SK-N-SH treated with all-trans-retinoic acid at 6 μM for 48 hours (cell line): ENCODE results near the gene GLS.

Experiments used
- ATAC-seq: fragments of 200-7000 bp; cut with Tn5 transposase; 3 replicates; pipeline ENCODE4 v1.9.1; 2020; ENCODE audit warnings: mild to moderate bottlenecking, moderate library complexity
- BACH2 ChIP-seq: fragments of 250-450 bp; sonication (Bioruptor Pico); IDR thresholded peaks from 2 replicates; pipeline ENCODE4 v1.9.0; 2021; ENCODE audit warnings: mild to moderate bottlenecking, borderline replicate concordance
- CSDC2 ChIP-seq: fragments of 250-450 bp; sonication (Bioruptor Pico); IDR thresholded peaks from 2 replicates; pipeline ENCODE4 v1.5.0; 2020; ENCODE audit warnings: mild to moderate bottlenecking, moderate library complexity
- ESRRG ChIP-seq: fragments of 250-450 bp; sonication (Bioruptor Pico); IDR thresholded peaks from 2 replicates; pipeline ENCODE4 v1.6.1; 2021; ENCODE audit warnings: mild to moderate bottlenecking
- OSR1 ChIP-seq: fragments of 250-450 bp; sonication (Bioruptor Pico); IDR thresholded peaks from 2 replicates; pipeline ENCODE4 v1.8.0; 2022; ENCODE audit warnings: moderate library complexity, mild to moderate bottlenecking, inconsistent platforms
- PATZ1 ChIP-seq: fragments of 250-450 bp; sonication (Bioruptor Pico); IDR thresholded peaks from 2 replicates; pipeline ENCODE4 v1.8.0; 2020; ENCODE audit warnings: mild to moderate bottlenecking, moderate library complexity, borderline replicate concordance
- PPARA ChIP-seq: fragments of 250-450 bp; sonication (Bioruptor Pico); IDR thresholded peaks from 2 replicates; pipeline ENCODE4 v1.5.0; 2020; ENCODE audit warnings: mild to moderate bottlenecking, borderline replicate concordance
- RARB ChIP-seq: fragments of 250-450 bp; sonication (Bioruptor Pico); IDR thresholded peaks from 2 replicates; pipeline ENCODE4 v1.8.0; 2021; ENCODE audit warnings: mild to moderate bottlenecking, moderate library complexity
- SNAI2 ChIP-seq: fragments of 250-450 bp; sonication (Bioruptor Pico); IDR thresholded peaks from 2 replicates; pipeline ENCODE4 v1.5.0; 2020; ENCODE audit warnings: mild to moderate bottlenecking, moderate library complexity
- TCF4 ChIP-seq: fragments of 250-450 bp; sonication (Bioruptor Pico); IDR thresholded peaks from 2 replicates; pipeline ENCODE4 v1.8.0; 2021; ENCODE audit warnings: mild to moderate bottlenecking, moderate library complexity, borderline replicate concordance
- TOX ChIP-seq: fragments of 250-450 bp; sonication (Bioruptor Pico); IDR thresholded peaks from 2 replicates; pipeline ENCODE4 v1.8.0; 2021; ENCODE audit warnings: mild to moderate bottlenecking, moderate library complexity, borderline replicate concordance
- ZC3H10 ChIP-seq: fragments of 250-450 bp; sonication (Bioruptor Pico); IDR thresholded peaks from 2 replicates; pipeline ENCODE4 v1.5.1; 2021; ENCODE audit warnings: mild to moderate bottlenecking, moderate library complexity
- ZFP30 ChIP-seq: fragments of 450-650 bp; formaldehyde crosslinking; IDR thresholded peaks from 2 replicates; pipeline ENCODE4 v1.5.0; 2022; ENCODE audit warnings: mild to moderate bottlenecking, moderate library complexity
- ZNF565 ChIP-seq: fragments of 450-650 bp; formaldehyde crosslinking; conservative IDR thresholded peaks from 2 replicates; pipeline ENCODE4 v1.5.0; 2020; ENCODE audit warnings: low read depth, mild to moderate bottlenecking, moderate library complexity
- ZNF70 ChIP-seq: fragments of 450-650 bp; formaldehyde crosslinking; IDR thresholded peaks from 2 replicates; pipeline ENCODE4 v1.5.0; 2020; ENCODE audit warnings: mild to moderate bottlenecking, moderate library complexity
- ZNF8 ChIP-seq: fragments of 450-650 bp; formaldehyde crosslinking; IDR thresholded peaks from 2 replicates; pipeline ENCODE4 v1.5.0; 2020; ENCODE audit warnings: mild to moderate bottlenecking, moderate library complexity
- TF ChIP-seq, protein P1 (sequence below): fragments of 250-450 bp; sonication (Bioruptor Pico); IDR thresholded peaks from 2 replicates; pipeline ENCODE4 v1.5.1; 2021; ENCODE audit warnings: mild to moderate bottlenecking, moderate library complexity
- TF ChIP-seq, protein P2 (sequence below): fragments of 250-450 bp; sonication (Bioruptor Pico); IDR thresholded peaks from 2 replicates; pipeline ENCODE4 v1.8.0; 2021; ENCODE audit warnings: low read depth, mild to moderate bottlenecking, moderate library complexity, borderline replicate concordance
- TF ChIP-seq, protein P3 (sequence below): fragments of 250-450 bp; sonication (Bioruptor Pico); IDR thresholded peaks from 2 replicates; pipeline ENCODE4 v1.5.0; 2020; ENCODE audit warnings: mild to moderate bottlenecking, moderate library complexity

GLS gene

GRCh38 chr2:191001624-191002023, 121.0 kb downstream of the GLS start:
- ATAC-seq: no peak
- no peak for TF ChIP-seq OSR1 (CRISPR knock-in tag)
- TF ChIP-seq, protein P1, sequence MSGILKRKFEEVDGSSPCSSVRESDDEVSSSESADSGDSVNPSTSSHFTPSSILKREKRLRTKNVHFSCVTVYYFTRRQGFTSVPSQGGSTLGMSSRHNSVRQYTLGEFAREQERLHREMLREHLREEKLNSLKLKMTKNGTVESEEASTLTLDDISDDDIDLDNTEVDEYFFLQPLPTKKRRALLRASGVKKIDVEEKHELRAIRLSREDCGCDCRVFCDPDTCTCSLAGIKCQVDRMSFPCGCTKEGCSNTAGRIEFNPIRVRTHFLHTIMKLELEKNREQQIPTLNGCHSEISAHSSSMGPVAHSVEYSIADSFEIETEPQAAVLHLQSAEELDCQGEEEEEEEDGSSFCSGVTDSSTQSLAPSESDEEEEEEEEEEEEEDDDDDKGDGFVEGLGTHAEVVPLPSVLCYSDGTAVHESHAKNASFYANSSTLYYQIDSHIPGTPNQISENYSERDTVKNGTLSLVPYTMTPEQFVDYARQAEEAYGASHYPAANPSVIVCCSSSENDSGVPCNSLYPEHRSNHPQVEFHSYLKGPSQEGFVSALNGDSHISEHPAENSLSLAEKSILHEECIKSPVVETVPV (CRISPR knock-in tag): no peak

GRCh38 chr2:191003405-191004309, 123.0 kb downstream of the GLS start:
- ATAC-seq: no peak

DNA sequence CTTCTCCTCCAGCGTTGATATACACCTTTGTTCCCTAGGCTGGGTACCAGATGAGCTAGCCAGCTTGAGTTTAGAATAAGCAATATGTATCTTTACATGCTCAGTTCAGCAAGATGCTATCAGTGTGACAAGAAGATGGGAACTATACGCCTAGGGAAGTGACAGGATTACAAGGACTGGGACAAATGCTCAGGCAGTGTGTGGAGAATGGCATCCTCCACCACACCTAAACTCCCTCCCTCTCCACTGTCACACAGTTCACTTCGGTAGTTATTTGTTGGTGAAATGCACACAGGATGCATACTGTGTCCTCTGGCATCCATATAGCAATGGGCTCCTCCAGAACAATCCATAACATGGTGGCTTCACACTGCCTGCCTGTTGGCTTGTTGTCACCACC, 125.7 kb downstream of the GLS start:
- ATAC-seq: no peak
- no peak for TF ChIP-seq TCF4 (CRISPR knock-in tag)
- TF ChIP-seq TOX (CRISPR knock-in tag): no peak
- TF ChIP-seq PATZ1 (CRISPR knock-in tag): no peak
- TF ChIP-seq ZNF565: no peak
- TF ChIP-seq ESRRG (CRISPR knock-in tag): no peak
- TF ChIP-seq ZNF8: no peak
- TF ChIP-seq, protein P1 (CRISPR knock-in tag): no peak

More at GRCh38 chr2:191003405-191004309, 123.0 kb downstream of the GLS start:
- TF ChIP-seq ZFP30 (CRISPR knock-in tag) (no peak), ZNF8 (no peak), RARB (CRISPR knock-in tag) (no peak), ZNF70 (CRISPR knock-in tag) (no peak), SNAI2 (CRISPR knock-in tag) (no peak), ZC3H10 (CRISPR knock-in tag) (no peak), CSDC2 (no peak), ESRRG (CRISPR knock-in tag) (no peak), PATZ1 (CRISPR knock-in tag) (no peak), BACH2 (CRISPR knock-in tag) (no peak), PPARA (CRISPR knock-in tag) (no peak), OSR1 (CRISPR knock-in tag) (no peak)
- TF ChIP-seq, protein P2, sequence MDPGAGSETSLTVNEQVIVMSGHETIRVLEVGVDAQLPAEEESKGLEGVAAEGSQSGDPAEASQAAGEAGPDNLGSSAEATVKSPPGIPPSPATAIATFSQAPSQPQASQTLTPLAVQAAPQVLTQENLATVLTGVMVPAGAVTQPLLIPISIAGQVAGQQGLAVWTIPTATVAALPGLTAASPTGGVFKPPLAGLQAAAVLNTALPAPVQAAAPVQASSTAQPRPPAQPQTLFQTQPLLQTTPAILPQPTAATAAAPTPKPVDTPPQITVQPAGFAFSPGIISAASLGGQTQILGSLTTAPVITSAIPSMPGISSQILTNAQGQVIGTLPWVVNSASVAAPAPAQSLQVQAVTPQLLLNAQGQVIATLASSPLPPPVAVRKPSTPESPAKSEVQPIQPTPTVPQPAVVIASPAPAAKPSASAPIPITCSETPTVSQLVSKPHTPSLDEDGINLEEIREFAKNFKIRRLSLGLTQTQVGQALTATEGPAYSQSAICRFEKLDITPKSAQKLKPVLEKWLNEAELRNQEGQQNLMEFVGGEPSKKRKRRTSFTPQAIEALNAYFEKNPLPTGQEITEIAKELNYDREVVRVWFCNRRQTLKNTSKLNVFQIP (CRISPR knock-in tag): no peak
- TF ChIP-seq, protein P3, sequence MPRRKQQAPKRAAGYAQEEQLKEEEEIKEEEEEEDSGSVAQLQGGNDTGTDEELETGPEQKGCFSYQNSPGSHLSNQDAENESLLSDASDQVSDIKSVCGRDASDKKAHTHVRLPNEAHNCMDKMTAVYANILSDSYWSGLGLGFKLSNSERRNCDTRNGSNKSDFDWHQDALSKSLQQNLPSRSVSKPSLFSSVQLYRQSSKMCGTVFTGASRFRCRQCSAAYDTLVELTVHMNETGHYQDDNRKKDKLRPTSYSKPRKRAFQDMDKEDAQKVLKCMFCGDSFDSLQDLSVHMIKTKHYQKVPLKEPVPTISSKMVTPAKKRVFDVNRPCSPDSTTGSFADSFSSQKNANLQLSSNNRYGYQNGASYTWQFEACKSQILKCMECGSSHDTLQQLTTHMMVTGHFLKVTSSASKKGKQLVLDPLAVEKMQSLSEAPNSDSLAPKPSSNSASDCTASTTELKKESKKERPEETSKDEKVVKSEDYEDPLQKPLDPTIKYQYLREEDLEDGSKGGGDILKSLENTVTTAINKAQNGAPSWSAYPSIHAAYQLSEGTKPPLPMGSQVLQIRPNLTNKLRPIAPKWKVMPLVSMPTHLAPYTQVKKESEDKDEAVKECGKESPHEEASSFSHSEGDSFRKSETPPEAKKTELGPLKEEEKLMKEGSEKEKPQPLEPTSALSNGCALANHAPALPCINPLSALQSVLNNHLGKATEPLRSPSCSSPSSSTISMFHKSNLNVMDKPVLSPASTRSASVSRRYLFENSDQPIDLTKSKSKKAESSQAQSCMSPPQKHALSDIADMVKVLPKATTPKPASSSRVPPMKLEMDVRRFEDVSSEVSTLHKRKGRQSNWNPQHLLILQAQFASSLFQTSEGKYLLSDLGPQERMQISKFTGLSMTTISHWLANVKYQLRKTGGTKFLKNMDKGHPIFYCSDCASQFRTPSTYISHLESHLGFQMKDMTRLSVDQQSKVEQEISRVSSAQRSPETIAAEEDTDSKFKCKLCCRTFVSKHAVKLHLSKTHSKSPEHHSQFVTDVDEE (CRISPR knock-in tag): no peak
- TF ChIP-seq, all 23 proteins: peak for 0
